Cerebellar cortex (tissue), 1 donor: Measurements from ENCODE around the gene SLC6A8.

Experiments
- DNase-seq: peaks from one replicate; pipeline ENCODE4 v3.0.0-alpha.2; 2015; ENCODE audit warnings: low spot score

The SLC6A8 gene

DNA sequence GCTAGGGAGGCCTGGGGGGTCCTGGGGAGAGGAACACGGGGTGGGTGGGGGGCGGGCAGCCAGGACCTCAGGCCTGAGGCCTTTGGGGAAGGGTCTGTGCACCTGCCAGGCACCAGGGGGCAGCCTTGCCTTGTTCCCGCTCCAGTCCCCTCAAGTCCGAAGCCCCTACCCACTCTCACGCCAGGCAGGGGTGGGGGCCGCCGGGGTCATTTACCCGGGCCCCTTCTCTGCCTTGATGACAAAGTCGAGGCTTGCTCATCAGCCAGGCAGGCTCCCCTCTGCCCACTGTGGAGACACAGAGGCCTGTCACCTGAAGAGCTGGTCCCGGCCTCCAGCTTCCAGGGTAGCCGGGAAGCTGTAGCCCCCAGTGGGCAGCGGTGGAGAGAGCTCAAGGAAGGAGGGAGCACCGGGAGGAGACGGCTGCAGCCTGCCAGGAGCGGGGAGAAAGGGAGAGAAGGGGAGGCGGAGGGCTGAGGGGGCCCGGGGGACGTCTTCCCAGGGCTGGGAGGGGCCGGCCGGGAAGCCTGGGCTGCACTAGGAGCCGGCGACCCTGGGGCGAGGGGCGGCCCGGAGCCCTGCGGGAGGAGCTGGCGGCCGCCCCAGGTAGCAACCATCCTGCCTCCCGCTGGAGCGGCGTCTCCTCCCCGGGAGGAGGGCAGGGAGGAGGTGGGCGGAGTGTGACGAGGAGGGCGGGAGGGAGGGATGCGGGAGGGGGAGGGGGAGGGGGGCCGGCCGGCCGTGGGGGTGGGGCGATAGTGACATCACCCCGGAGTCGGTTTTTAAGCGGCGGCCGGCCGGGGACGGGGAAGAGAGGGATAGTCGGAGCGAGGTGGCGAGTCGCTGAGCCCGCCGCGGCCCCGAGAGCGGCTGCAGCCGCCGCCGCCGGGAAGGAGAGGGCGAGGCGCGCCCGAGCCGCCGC, at the start of gene SLC6A8:
Gene SLC6A8 (plus strand): TSS at position 806 of the 919 bp plus-strand sequence. CDS start 649 bp downstream, outside the sequence.
- peak; percentile 66 for DNase-seq

DNA sequence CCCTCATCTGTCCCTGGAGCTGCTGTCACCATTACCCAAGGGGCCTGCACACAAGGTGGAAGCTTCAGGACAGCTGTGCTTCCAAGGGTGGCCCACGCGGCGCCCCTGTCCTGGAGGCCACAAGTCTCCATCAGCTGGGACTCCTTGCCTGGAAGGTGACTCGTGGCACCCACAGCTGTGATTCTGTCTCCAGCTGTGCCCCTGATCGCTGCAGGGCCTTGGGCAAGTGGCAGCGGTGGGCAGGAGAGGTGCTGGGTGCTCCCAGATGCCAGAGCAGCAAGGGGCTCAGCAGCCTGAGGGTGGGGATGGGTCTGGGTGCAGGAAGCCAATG, 49.7 kb upstream of the SLC6A8 start:
- DNase-seq = no peak

GRCh38 chrX:153638436-153639176, 49.1 kb upstream of the SLC6A8 start:
- DNase-seq = no peak

DNA sequence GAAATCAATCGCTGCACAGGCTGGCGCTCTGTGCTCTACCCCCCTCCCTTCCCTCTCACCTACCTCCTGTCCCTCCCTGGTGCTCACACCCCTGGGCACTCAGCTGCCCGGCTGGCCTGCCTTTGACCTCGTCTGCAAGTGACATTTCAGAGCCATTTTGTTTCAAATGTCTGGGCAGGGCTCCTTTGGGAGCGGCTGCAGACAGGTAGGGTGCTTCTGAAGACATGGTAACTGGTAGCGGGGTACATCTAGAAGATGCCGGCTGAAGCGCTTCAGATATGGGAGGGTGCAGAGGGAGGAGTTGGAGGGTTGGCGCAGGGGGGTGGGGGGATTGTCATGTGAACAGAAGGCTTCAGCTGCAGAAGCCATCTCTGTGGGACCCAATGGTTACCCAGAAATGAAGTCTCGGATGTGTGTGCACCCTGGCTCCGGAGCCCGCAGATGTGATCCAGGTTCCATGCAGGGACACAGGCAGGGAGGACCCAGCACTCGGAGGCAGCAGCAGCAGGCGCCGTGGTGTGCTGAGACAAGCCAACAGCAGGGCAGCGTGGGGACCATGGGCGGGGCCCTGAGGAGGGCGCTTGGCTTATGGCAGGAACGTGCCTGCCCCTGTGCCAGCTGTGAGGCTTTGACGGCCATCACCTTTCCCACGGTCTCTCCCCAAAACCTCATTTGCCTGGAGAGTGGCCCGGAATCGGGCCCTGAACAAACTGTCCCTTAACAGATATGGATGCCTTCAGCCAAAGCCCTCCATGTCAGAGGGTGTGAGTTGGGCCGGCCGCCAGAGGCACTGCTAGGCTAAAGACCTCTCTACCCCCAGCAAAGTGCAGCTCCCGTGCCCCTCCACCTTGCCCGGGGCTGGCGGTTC, 48.3 kb upstream of the SLC6A8 start:
- DNase-seq = no peak

- DNase-seq = no peak
Measured at GRCh38 chrX:153640045-153640686, 47.6 kb upstream of the SLC6A8 start.

DNA sequence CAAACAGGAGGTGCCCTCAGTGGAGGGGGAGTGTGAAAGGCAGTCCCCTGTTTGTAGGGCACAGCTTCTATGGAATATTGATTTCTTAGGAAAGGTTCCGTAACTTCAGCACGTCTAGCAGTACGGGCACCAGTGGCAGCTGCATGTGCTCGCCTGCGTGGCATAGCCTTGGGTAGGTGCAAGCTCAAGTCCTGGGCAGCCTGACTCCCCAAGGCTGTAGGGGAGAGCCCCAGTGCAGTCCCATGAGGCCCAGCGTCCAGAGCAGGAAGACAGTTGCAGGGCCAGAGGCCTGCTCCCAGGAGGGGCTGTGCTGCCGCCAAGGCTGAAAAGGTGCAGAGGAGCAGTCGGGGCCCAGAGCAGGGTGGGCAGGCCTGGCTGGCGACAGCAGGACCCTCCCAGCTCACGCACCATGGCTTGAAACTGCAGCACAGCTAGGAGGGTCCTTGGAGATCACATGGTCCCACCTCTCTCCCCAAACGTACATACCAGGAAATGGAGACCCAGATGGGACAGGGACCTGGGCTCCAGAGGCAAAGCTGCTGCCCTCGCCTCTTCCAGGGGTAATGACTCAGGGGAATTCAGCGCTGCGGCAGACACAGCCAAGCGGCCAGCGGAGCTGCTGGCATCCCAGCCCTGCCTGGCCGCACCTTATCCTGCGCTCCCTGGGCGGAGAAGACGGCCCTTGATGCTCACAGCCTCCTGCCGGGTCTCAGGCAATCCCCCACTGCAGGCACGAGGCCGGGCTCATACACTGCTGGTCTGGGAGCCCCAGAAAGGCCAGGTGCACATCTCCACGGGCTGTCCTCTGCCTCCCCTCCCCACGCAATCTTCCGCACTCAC, 46.8 kb upstream of the SLC6A8 start:
- no peak for DNase-seq

GRCh38 chrX:153641627-153642026, 46.1 kb upstream of the SLC6A8 start:
- no peak for DNase-seq

- DNase-seq = no peak
Measured at GRCh38 chrX:153642051-153642654, 45.6 kb upstream of the SLC6A8 start.

GRCh38 chrX:153642655-153643430, 44.9 kb upstream of the SLC6A8 start:
- no peak for DNase-seq

- no peak for DNase-seq
Measured at GRCh38 chrX:153643431-153644351, 44.0 kb upstream of the SLC6A8 start.

GRCh38 chrX:153644356-153645125, 43.2 kb upstream of the SLC6A8 start:
- peak; percentile 20 for DNase-seq

GRCh38 chrX:153645151-153645550, 42.6 kb upstream of the SLC6A8 start:
- DNase-seq = no peak

DNA sequence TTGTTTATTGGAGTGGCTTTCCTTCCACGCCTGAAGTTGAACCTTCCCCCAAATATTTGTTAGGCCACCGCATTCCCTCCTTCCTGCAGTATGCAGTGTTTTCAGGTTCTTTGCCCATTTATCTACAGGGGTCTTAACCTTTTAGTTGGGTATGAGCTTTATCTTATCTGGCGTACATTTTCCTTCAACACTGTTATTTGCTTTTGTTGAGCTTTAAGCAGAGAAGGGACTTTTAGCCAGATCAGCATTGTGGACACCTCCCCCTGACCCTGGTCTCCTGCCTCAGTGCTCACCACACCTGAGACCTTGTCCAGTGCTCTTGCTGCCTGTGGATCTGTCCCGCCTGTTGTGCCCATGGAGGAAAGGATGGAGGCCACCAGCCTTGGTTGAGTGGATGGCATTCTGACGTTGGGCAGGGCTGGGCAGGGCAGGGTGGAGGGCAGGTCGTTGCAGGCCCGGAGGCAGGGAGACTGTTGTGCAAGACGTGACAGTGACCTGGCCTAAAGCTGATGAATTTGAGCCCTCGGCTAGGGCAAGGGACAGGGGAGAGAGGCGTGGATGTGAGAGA, 41.7 kb upstream of the SLC6A8 start:
- DNase-seq = no peak

GRCh38 chrX:153646620-153647373, 40.9 kb upstream of the SLC6A8 start, which contains the start of gene DUSP9:
Gene DUSP9, plus strand, starts transcription at chrX:153647203. Its CDS starts 751 bp downstream, at chrX:153647954.
- DNase-seq = no peak

- no peak for DNase-seq
Measured at GRCh38 chrX:153647461-153648357, 40.0 kb upstream of the SLC6A8 start.
